ENCODE measurements around the gene THSD8.
A peak's percentile ranks its signal among the peaks of the same experiment; 100 is the strongest.

Gene THSD8

DNA sequence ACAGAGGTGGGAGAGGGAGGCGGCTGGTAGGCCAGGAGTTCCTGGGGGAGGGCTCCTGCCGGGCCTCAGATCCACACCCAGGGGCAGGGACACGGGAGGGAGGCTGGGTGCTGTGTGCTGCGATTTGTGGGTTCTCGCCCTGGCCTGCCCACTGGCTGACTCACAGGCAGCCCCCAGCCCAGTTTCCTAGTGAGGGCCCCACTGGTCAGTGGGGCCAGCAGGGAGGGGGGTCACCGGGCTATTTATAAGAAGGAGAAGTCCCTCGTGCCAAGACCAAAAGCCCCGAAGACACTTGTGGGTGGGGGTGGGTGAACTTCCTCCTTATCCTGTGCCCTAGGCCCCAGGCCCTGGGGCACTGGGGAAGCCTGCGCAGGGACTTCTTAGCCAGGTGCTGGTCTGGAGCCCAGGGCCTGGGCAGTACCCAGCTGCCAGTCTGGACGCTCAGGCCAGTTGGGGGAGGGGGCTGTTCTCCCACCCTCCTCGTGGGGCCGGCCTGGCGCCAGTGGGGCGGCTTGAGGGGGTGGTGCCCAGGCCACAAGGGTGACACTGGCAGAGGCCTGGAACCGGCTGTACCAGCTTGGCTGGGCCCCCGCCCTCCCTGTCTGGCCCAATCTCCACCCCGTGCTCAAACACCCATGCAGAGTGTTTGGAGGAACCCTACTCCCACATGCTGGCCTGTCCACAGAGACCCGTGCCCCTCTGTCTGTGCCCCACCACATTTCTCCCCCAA is 15.6 kb upstream of the THSD8 start:
- ChIA-PET POLR2A (interaction anchor here (1.1 to 1.7 kb wide), 2 partner anchors 52 to 108 kb away, joined by 4 read pairs; partner anchors contain the start of gene TRIR), CTCF (interaction anchor here (3.3 to 3.4 kb wide), 2 partner anchors 9 to 26 kb away, joined by 11 to 20 read pairs; no protein-coding TSS in a partner anchor)
- no peak overlapping the region for H3K27ac ChIP-seq (ENCODE audit: extremely low read depth, low read depth, low read length)
- no peaks in the 10 kb centered on the region for H3K36me3 ChIP-seq (ENCODE audit: control insufficient read depth in 2 of 2, insufficient read depth in 1 of 2, low read length in 2 of 2)
- H3K4me3 ChIP-seq (ENCODE audit: low read depth, low read length) = no peak overlapping the region
- H3K9me3 ChIP-seq (ENCODE audit: control insufficient read depth, insufficient read depth, low read depth, low read length) = no peaks in the 10 kb centered on the region
- peaks cover 19% of the 10 kb centered on the region for H3K4me1 ChIP-seq (ENCODE audit: control insufficient read depth, insufficient read depth, low read length)
- TF ChIP-seq, protein P1, sequence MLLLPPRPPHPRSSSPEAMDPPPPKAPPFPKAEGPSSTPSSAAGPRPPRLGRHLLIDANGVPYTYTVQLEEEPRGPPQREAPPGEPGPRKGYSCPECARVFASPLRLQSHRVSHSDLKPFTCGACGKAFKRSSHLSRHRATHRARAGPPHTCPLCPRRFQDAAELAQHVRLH (tag by site-specific recombination; IDR thresholded peaks at IDR 0.05) = no peak
- TF ChIP-seq HIC1 (tag by site-specific recombination; IDR thresholded peaks at IDR 0.05) (peak; percentile 52; the same call in 1 of the 2 replicates), SCRT1 (tag by site-specific recombination; IDR thresholded peaks at IDR 0.05; ENCODE audit: borderline replicate concordance) (no peak), ZBTB7A (tag by site-specific recombination; IDR thresholded peaks at IDR 0.05; ENCODE audit: low read depth) (no peak)

DNA sequence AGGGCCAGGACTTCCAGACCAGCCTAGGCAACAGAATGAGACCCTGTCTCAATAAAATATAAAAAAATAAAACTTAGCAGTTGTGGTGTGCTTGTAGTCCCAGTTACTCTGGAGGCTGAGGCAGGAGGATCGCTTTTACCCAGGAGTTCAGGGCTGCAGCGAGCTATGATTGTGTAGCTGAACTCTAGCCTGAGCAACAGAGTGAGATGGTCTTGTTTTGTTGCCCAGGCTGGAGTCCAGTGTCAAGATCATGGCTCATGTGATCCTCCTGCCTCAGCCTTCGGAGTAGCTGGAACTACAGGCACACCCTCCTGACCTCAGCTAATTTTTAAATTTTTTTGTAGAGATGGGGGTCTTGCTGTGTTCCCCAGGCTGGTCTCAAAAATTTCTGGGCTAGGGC is 14.9 kb upstream of the THSD8 start:
- Histone ChIP-seq H3K27ac (ENCODE audit: extremely low read depth, low read depth, low read length) (no peak overlapping the region), H3K36me3 (ENCODE audit: control insufficient read depth in 2 of 2, insufficient read depth in 1 of 2, low read length in 2 of 2) (no peaks in the 10 kb centered on the region), H3K4me3 (ENCODE audit: low read depth, low read length) (no peak overlapping the region), H3K9me3 (ENCODE audit: control insufficient read depth, insufficient read depth, low read depth, low read length) (no peaks in the 10 kb centered on the region), H3K4me1 (ENCODE audit: control insufficient read depth, insufficient read depth, low read length) (peaks cover 19% of the 10 kb centered on the region)
- CTCF ChIA-PET = interaction anchor here (0.6 to 3.4 kb wide), 5 partner anchors 9 to 191 kb away, joined by 3 to 20 read pairs (median 4); no protein-coding TSS in a partner anchor
- POLR2A ChIA-PET = interaction anchor here (1.1 to 1.7 kb wide), 2 partner anchors 53 to 109 kb away, joined by 4 read pairs; partner anchors contain the start of gene TRIR
- TF ChIP-seq ZNF354C (tag by site-specific recombination; IDR thresholded peaks at IDR 0.05; ENCODE audit: borderline replicate concordance, low read depth) (no peak), ZSCAN16 (tag by site-specific recombination; IDR thresholded peaks at IDR 0.05) (no peak), ZNF214 (tag by site-specific recombination; IDR thresholded peaks at IDR 0.05; ENCODE audit: borderline replicate concordance) (no peak), ZNF391 (tag by site-specific recombination; IDR thresholded peaks at IDR 0.05; ENCODE audit: borderline replicate concordance, low read depth) (no peak), KLF10 (tag by site-specific recombination; IDR thresholded peaks at IDR 0.05) (no peak), PRDM10 (tag by site-specific recombination; IDR thresholded peaks at IDR 0.05) (no peak), MEIS1 (CRISPR knock-in tag; IDR thresholded peaks at IDR 0.05; ENCODE audit: borderline replicate concordance) (no peak), ZNF555 (tag by site-specific recombination; conservative IDR thresholded peaks at IDR 0.05) (no peak), SP2 (tag by site-specific recombination; IDR thresholded peaks at IDR 0.05) (no peak), ZNF16 (tag by site-specific recombination; IDR thresholded peaks at IDR 0.05; ENCODE audit: low read depth) (no peak), ZNF423 (tag by site-specific recombination; IDR thresholded peaks at IDR 0.05) (no peak), ZFP69B (tag by site-specific recombination; IDR thresholded peaks at IDR 0.05) (no peak), ZBTB44 (tag by site-specific recombination; IDR thresholded peaks at IDR 0.05) (no peak), GLI4 (tag by site-specific recombination; IDR thresholded peaks at IDR 0.05) (no peak)
- TF ChIP-seq, protein P1 (tag by site-specific recombination; IDR thresholded peaks at IDR 0.05) = no peak
- TF ChIP-seq, protein P2, sequence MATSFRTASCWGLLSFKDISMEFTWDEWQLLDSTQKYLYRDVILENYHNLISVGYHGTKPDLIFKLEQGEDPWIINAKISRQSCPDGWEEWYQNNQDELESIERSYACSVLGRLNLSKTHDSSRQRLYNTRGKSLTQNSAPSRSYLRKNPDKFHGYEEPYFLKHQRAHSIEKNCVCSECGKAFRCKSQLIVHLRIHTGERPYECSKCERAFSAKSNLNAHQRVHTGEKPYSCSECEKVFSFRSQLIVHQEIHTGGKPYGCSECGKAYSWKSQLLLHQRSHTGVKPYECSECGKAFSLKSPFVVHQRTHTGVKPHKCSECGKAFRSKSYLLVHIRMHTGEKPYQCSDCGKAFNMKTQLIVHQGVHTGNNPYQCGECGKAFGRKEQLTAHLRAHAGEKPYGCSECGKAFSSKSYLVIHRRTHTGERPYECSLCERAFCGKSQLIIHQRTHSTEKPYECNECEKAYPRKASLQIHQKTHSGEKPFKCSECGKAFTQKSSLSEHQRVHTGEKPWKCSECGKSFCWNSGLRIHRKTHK (tag by site-specific recombination; IDR thresholded peaks at IDR 0.05) = no peak
